HL-60 (cell line): Measurements from ENCODE around the gene MIR17HG.

Experiments
- DNase-seq, 2 experiments: peaks; one replicate each; pipeline ENCODE4 v3.0.0-alpha.2; 2010 to 2020; ENCODE audit warnings: low read depth in 1 of 2, low spot score in 1 of 2
- H3K27ac ChIP-seq: fragments of 250-450 bp; sonication (Bioruptor Pico); replicated peaks from 2 replicates; pipeline ENCODE4 v1.5.1; 2020; ENCODE audit warnings: mild to moderate bottlenecking, moderate library complexity
- H3K27me3 ChIP-seq: fragments of 250-450 bp; sonication (Bioruptor Pico); 2 replicates; pipeline ENCODE4 v1.5.1; 2021; ENCODE audit warnings: mild to moderate bottlenecking, moderate library complexity; ENCODE audit not compliant: insufficient read depth, poor library complexity, severe bottlenecking
- H3K4me3 ChIP-seq: replicated peaks from 2 replicates; pipeline ENCODE4 v1.5.1; 2011; ENCODE audit warnings: mild to moderate bottlenecking, control low read depth, low read length; ENCODE audit not compliant: insufficient read depth
- GABPA ChIP-seq: IDR thresholded peaks from 2 replicates; pipeline ENCODE4 v1.6.1; 2012; ENCODE audit warnings: low read depth
- POLR2AphosphoS5 ChIP-seq: IDR thresholded peaks from 2 replicates; pipeline ENCODE4 v1.6.1; 2012; ENCODE audit warnings: low read depth
- SPI1 ChIP-seq: IDR thresholded peaks from 2 replicates; pipeline ENCODE4 v1.6.1; 2012; ENCODE audit warnings: low read depth, mild to moderate bottlenecking, borderline replicate concordance
- TF ChIP-seq, protein P1 (sequence below): IDR thresholded peaks from one replicate; pipeline ENCODE4 v1.5.1; 2011; ENCODE audit warnings: low read length, control low read depth, inconsistent platforms; ENCODE audit not compliant: insufficient read depth
- TF ChIP-seq, protein P2 (sequence below): IDR thresholded peaks from 2 replicates; pipeline ENCODE4 v1.6.1; 2012; ENCODE audit warnings: low read depth; ENCODE audit not compliant: insufficient replicate concordance

Gene MIR17HG

DNA sequence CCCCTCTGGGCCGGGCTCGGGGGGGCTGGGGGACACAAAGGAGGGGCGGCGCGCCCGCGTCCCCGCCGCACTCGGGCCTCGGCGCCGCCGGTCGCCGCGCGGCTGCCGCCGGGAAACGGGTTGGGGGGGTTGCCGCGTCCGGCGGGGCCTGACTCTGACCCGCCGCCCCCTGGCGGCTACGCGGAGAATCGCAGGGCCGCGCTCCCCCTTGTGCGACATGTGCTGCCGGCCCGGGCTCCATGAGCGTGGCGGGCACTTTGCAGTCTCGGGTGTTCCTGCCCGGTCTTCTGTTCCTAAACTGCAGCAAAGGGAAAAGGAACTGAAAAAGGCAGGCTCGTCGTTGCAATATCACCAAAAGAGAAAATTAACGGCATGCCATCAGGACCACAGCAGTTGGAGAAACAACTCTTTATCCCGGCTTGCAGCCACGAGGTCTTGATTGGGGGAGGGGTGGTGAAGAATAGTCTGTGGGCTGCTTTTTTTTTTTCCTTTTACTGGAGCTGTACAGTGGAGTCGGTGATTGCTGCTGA, 1.5 kb downstream of the MIR17HG start:
- Histone ChIP-seq H3K27ac (peak overlapping the region; percentile 82), H3K27me3 (peaks cover 4% of the 10 kb centered on the region), H3K4me3 (peak overlapping the region; percentile 60)
- TF ChIP-seq, protein P1, sequence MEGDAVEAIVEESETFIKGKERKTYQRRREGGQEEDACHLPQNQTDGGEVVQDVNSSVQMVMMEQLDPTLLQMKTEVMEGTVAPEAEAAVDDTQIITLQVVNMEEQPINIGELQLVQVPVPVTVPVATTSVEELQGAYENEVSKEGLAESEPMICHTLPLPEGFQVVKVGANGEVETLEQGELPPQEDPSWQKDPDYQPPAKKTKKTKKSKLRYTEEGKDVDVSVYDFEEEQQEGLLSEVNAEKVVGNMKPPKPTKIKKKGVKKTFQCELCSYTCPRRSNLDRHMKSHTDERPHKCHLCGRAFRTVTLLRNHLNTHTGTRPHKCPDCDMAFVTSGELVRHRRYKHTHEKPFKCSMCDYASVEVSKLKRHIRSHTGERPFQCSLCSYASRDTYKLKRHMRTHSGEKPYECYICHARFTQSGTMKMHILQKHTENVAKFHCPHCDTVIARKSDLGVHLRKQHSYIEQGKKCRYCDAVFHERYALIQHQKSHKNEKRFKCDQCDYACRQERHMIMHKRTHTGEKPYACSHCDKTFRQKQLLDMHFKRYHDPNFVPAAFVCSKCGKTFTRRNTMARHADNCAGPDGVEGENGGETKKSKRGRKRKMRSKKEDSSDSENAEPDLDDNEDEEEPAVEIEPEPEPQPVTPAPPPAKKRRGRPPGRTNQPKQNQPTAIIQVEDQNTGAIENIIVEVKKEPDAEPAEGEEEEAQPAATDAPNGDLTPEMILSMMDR = peak; percentile 85
- TF ChIP-seq GABPA = no peak
- TF ChIP-seq SPI1 = no peak
- TF ChIP-seq POLR2AphosphoS5 = peak; percentile 82
- TF ChIP-seq, protein P2, sequence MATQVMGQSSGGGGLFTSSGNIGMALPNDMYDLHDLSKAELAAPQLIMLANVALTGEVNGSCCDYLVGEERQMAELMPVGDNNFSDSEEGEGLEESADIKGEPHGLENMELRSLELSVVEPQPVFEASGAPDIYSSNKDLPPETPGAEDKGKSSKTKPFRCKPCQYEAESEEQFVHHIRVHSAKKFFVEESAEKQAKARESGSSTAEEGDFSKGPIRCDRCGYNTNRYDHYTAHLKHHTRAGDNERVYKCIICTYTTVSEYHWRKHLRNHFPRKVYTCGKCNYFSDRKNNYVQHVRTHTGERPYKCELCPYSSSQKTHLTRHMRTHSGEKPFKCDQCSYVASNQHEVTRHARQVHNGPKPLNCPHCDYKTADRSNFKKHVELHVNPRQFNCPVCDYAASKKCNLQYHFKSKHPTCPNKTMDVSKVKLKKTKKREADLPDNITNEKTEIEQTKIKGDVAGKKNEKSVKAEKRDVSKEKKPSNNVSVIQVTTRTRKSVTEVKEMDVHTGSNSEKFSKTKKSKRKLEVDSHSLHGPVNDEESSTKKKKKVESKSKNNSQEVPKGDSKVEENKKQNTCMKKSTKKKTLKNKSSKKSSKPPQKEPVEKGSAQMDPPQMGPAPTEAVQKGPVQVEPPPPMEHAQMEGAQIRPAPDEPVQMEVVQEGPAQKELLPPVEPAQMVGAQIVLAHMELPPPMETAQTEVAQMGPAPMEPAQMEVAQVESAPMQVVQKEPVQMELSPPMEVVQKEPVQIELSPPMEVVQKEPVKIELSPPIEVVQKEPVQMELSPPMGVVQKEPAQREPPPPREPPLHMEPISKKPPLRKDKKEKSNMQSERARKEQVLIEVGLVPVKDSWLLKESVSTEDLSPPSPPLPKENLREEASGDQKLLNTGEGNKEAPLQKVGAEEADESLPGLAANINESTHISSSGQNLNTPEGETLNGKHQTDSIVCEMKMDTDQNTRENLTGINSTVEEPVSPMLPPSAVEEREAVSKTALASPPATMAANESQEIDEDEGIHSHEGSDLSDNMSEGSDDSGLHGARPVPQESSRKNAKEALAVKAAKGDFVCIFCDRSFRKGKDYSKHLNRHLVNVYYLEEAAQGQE = peak; percentile 39
- DNase-seq = peak; percentile 62 to 92

DNA sequence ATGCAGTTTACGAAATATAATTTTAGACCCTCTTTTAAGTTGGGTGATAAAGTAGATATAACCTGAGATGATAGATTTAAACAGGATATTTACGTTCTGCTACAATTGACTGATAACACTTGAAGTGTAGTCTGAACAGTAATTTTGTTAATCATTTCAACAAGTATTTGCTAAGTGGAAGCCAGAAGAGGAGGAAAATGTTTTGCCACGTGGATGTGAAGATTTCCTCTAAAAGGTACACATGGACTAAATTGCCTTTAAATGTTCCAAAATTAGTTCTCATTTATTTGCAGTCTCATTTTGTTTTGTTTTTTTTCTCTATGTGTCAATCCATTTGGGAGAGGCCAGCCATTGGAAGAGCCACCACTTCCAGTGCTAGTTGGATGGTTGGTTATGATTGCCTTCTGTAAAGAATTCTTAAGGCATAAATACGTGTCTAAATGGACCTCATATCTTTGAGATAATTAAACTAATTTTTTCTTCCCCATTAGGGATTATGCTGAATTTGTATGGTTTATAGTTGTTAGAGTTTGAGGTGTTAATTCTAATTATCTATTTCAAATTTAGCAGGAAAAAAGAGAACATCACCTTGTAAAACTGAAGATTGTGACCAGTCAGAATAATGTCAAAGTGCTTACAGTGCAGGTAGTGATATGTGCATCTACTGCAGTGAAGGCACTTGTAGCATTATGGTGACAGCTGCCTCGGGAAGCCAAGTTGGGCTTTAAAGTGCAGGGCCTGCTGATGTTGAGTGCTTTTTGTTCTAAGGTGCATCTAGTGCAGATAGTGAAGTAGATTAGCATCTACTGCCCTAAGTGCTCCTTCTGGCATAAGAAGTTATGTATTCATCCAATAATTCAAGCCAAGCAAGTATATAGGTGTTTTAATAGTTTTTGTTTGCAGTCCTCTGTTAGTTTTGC, 2.8 kb downstream of the MIR17HG start:
- TF ChIP-seq, protein P1 = no peak
- TF ChIP-seq GABPA (no peak), POLR2AphosphoS5 (no peak), SPI1 (no peak)
- TF ChIP-seq, protein P2 = no peak
- Histone ChIP-seq H3K27ac (peak overlapping the region; percentile 82), H3K27me3 (peaks cover 2% of the 10 kb centered on the region), H3K4me3 (peak overlapping the region; percentile 60)
- DNase-seq = peak in 1 of 2 experiments; percentile 12

DNA sequence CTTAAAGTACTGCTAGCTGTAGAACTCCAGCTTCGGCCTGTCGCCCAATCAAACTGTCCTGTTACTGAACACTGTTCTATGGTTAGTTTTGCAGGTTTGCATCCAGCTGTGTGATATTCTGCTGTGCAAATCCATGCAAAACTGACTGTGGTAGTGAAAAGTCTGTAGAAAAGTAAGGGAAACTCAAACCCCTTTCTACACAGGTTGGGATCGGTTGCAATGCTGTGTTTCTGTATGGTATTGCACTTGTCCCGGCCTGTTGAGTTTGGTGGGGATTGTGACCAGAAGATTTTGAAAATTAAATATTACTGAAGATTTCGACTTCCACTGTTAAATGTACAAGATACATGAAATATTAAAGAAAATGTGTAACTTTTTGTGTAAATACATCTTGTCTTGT, 3.6 kb downstream of the MIR17HG start:
- H3K4me3 ChIP-seq = peak overlapping the region; percentile 60; the same call in 1 of the 2 replicates
- no peaks in the 10 kb centered on the region for H3K27me3 ChIP-seq
- DNase-seq = no peak
- TF ChIP-seq POLR2AphosphoS5 (no peak), SPI1 (no peak), GABPA (no peak)
- TF ChIP-seq, protein P1 = no peak
- TF ChIP-seq, protein P2 = no peak
- H3K27ac ChIP-seq = no peak overlapping the region
